Stimulated activated naive CD4-positive, alpha-beta T cell (primary cell): Measurements from ENCODE around the gene SPDYE4.
"Not testable (repeated sequence)": the region's sequence is repeated elsewhere in the genome, so short reads cannot be mapped to it uniquely, and the experiment has no call there.

Experiments
- DNase-seq, 6 experiments: peaks; one replicate each; lab custom pipeline; 2025; lab: John Stamatoyannopoulos, UW

The SPDYE4 gene

DNA sequence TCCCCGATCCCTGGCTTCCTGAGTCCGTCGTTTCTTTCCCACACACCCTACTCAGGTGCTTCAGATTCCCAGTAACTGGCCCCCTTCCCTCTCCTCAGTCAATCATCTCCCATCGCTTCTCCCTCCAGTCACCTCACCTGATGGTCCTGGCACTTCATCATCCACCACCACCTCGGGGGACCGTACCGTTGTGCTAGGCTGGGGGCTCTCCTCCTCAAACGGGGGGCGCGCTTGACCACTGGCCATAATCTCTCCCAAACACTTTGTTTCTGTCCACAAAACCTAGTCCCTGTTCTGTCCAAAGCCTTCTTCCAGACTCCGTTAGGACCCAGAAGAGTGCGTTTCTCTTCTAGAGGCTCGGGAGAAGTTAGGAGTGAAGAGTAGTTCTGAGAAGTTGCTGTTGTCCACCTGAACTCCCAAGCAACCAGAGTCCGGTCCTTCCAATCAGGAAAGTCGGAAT is at the start of gene SPDYE4:
Gene SPDYE4 (minus strand): TSS at position 410 of the 460 bp plus-strand sequence. CDS start 164 bp downstream, at position 246.
- no peak for DNase-seq

DNA sequence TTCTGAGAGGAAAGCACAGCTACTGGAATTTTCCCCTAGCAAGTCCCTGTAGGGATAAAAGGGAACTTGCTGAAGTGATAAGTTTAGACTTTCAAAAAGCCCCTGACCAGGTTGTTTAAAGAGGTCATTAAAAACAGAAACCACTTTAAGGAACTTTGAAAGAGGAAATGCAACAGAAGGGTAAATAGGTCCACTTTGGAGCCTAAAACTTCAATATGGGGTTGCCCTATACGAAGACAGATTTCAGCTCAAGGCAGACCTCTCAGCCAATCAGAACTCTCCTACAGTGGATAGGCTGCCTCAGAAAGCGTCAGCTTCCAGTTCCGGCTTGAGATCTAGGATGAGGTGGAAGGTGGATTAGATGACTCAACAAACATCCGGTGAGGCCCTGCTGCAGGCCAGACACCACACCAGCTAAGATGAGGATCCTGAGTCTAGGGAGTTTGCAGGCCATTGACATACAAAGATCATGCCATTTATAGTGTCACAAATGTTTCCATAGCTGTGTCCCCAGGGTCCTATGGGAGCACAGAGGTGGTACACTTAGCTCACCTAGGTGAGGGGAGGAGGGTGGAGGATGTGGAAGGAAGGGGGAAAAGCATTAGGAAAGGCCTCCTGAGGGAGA is 48.7 kb upstream of the SPDYE4 start:
- DNase-seq = no peak

- no peak for DNase-seq
These were observed 48.0 kb upstream of the SPDYE4 start for GRCh38 chr17:8806253-8806925.

DNA sequence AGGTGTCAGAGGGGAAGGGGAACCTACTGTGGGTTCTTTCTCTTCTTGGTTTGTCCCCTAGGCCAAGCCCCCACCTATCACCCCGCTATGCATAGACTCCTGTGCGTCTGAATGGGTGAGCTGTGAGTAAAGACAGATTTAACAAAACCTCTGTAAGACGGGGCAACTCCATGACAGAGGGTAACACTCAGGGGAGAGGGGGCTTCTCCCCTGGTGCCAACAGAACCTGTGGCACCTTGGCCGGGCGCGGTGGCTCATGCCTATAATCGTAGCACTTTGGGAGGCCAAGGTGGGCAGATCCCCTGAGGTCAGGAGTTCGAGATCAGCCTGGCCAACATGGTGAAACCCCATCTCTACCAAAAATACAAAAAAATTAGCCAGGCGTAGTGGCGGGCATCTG is 47.0 kb upstream of the SPDYE4 start:
- DNase-seq = not testable (repeated sequence)

DNA sequence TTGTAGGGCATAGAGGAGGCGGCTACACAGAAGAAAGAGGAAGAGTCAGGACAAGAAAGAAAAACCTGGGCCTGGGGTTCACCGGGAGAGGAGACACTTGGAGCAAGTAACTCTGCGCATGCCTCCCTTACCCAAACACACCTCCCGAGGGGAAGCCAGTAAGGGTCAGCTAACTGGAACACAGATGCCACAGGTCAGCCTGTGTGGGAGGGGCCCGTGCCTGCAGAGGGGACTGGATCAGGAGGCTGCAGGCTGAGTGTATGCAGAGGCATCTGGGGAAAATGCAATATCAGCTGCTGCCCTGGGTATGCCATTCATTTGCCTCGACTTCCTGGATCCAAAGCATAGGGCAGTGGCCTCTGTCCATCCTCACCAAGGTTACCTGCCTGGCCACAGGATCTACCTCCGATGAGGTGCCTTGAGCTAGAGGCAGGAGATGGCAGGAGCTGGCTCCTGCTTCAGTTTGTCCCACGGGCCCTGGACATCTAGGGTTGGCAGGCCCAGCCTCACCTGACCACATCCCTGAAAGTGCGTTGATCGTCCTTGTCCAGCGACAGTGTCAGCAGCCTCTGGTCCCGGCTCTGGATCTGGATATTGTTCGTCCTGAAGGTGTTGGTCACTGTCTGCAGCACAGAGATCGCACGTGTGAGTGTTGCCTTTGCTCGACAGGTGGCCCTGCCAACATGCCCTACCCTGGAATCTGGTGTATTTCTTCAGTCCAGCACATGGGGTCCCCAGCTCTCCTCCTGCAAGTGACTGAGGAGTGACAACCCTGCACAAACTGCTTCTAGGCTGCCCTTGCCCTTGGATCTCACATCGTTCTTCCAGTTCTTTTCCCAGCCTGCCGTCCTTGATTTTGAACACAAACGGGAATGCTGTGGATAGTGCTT is 45.4 kb upstream of the SPDYE4 start:
- DNase-seq = no peak

DNA sequence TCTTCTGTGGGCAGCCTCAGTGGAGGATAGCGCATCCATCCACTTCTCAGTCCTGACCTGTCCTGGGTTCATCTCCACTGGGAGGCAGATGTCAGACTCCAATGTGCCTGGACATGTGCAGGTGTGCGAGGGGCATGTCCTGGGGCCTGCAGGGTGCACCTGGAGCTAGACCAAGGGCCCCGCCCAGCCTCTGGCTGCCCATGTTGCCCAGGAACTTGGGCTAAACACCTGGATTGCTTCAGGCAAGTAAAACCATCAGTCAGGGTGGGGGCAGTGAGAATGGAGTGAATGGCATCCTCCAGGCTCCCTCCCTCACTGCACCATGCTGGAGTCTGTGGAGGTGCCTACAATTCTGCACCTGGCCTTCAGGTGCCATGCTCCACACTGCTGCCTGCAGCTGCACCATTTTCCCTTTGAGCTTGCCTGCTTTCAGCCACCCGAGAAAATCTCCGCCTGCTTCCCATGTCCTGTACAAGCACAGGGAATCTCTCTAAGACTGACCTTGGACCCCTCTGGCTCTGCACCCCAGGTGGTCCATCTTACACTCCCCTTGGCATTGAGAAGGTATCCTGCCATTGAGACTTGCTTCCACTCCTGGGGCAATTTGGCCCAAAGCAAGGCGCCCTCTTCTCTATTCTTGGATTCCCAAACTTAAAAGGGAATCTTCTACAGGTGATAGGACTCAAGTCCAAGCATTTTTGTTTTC is 42.9 kb upstream of the SPDYE4 start:
- DNase-seq = no peak

GRCh38 chr17:8800656-8801055 is 42.3 kb upstream of the SPDYE4 start:
- DNase-seq = no peak

GRCh38 chr17:8799570-8800212 is 41.3 kb upstream of the SPDYE4 start:
- no peak for DNase-seq

DNA sequence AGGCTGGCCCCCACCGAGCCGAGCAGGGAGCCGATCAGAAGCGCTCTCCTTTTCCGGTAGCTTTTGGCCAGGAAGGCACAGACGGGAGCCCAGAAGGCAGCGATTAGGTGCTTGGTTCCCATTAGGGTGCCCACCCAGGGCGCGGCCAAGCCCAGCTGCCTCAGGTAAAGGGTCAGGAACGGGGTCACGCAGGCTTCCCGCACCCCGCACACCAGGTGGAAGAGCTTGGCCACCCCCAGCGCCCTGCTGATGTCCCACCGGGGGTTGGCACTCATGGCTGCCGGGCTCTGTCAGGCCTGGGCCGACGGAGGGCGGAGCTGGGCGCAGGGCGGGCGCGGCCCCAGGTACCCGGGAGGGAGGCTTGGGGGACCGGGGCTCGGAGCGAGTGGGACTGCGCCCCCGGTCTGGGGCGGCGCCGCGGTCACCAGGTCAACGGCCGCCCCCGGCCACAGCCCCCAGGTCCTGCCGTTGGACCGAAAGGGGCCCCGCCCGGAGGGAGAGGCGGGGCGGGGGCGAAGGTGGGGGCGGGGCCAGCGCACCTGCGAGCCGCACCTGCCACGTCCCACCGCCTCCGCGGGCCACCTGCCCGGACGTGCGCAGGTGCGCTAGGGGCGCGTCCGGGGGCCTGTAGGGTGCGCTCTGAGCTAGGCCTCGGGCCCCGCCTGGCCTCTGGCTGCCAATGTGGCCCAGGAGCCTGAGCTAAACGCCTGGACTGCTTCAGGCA is 40.7 kb upstream of the SPDYE4 start, which contains the start of gene MFSD6L:
Gene MFSD6L (minus strand): TSS at position 520 of the 724 bp plus-strand sequence. CDS start 245 bp downstream, at position 275.
- no peak for DNase-seq

GRCh38 chr17:8798176-8798845 is 40.0 kb upstream of the SPDYE4 start:
- peak in 1 of 6 experiments; percentile 1 for DNase-seq

GRCh38 chr17:8797621-8798175 is 39.4 kb upstream of the SPDYE4 start:
- no peak for DNase-seq

- DNase-seq = no peak
These were observed 36.3 kb upstream of the SPDYE4 start for GRCh38 chr17:8794636-8795035.

DNA sequence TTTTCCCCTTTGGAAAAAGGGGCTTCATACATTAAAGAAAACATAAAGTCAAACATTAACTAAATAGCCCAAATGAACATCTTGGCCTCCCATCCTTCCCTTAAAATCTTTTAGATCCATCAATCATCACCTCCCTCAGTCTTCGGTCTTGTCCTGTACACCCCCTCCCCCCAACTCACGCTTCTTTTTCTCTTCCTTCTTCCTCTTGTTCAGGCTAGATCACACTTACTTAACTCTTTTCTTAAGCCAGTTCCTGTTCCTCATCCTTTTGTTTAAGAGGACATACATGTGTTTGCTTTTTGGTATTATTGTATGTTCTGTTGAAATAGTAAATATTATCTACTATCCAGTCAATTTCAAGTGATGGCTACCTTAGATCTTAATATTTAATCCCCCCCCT is 35.3 kb upstream of the SPDYE4 start:
- DNase-seq = no peak

DNA sequence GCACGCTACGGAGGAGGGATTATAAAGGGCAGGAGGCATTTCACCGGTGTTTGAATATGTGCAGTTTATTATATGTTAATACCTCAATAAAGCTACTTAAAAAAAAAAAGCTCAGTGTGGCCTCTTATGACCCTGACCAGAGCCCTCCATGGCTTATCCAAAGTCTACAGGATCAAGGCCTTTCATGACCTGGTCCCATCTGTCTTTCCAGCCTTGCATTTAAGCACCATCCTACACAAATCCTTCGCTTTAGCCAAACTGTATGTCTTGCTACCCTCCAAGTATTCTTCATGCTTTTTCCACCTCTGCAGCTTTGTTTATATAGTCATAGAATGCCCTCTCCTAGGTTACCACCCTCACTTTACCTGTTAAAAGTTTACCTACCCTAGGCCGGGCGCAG is 34.3 kb upstream of the SPDYE4 start:
- DNase-seq = no peak

GRCh38 chr17:8791910-8792270 is 33.5 kb upstream of the SPDYE4 start:
- DNase-seq = no peak

DNA sequence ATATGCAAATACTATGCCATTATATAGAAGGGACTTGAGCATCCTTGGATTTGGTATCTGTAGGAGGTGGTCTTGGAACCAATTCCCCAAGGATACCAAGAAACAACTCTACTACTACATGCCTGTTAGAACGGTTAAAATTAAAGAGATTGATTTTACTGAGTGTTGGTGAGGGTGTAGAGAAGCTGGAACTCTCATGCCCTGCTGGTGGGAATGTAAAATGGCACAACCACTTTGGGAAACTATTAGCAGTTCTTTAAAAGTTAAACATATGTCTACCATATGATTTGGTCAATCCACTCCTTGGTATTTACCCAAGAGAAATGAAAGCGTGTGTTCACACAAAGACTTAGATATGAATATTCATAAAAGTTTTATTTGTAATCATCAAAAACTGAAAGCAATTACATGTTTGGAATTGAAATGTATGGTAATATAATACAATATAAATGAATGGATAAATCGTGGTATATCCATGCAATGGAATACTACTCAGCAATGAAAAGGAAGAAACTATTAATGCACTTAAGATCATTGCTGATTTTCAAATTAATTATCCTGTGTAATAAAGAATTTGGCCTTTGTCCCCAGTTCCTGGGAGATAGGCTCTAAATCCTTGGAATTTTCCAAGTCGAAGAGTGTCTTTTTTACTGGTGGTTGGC is 33.0 kb upstream of the SPDYE4 start:
- no peak for DNase-seq

DNA sequence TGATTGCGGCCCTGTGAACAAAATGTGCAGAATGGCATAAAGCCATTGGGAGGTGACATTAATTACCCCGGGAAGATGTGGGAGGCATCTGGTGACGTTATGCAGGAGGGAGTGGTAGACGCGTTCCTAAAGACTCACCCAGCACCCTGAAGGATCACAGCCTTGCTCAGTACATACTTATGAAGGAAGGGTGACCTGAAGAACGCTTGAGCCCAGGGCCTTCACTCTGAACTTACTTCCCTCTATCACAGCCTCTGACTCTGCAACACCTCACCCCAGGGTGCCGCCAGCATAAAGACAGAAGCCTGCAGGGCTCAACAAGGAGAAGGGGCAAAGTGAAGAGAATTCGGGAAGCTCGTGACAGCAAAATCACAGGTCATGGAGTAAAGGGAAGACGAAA is 31.4 kb upstream of the SPDYE4 start:
- DNase-seq = no peak

DNA sequence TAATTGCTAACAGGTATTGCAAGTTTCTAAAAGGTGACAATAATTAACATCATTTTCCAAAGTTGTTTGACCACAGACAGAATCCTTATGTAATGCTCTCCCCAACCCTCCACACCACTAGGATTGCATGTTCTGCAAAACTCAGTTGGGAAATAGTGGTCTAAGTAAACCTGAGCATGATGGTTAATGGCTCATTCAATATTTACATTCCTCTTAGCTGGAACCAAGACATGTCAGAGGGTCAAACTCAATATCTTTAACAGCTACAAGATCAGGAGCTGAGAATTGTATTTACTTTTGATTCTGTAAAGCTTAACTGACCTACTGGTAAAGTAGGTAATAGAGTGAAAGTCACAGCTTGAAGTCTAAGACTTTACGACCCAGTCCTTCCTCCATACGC is 30.7 kb upstream of the SPDYE4 start:
- DNase-seq = no peak
